ENCODE results near the gene ATP11C.

DNA sequence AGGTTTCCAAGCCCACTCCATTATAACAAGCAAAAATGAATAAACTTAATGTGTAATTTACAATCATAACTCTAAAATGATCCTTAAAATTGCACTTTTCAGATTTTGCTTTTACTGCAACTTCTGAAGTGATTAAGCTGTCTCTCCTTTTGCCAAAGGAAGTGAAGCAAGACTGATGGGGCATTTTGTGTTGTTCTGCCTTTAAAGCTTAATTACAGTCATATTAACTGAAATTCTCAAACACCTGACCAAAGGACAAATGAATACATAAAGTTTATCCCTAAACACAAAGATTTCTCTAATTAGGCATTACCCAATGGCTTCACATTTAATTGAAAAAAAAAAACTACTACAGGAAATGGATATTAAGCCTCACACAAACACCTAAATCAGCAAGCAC, 101.8 kb downstream of the ATP11C start:
- TF ChIP-seq, protein P1, sequence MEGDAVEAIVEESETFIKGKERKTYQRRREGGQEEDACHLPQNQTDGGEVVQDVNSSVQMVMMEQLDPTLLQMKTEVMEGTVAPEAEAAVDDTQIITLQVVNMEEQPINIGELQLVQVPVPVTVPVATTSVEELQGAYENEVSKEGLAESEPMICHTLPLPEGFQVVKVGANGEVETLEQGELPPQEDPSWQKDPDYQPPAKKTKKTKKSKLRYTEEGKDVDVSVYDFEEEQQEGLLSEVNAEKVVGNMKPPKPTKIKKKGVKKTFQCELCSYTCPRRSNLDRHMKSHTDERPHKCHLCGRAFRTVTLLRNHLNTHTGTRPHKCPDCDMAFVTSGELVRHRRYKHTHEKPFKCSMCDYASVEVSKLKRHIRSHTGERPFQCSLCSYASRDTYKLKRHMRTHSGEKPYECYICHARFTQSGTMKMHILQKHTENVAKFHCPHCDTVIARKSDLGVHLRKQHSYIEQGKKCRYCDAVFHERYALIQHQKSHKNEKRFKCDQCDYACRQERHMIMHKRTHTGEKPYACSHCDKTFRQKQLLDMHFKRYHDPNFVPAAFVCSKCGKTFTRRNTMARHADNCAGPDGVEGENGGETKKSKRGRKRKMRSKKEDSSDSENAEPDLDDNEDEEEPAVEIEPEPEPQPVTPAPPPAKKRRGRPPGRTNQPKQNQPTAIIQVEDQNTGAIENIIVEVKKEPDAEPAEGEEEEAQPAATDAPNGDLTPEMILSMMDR (conservative IDR thresholded peaks at IDR 0.05; ENCODE audit: low read depth, low read length), result no peak
- TF ChIP-seq POLR2A (IDR thresholded peaks at IDR 0.05; ENCODE audit: low read depth, low read length), result no peak
- TF ChIP-seq MAFK (IDR thresholded peaks at IDR 0.05; ENCODE audit: low read depth, low read length), result no peak
- TF ChIP-seq CEBPB (IDR thresholded peaks at IDR 0.05; ENCODE audit: low read depth, low read length), result no peak
- no peak for TF ChIP-seq FOS (IDR thresholded peaks at IDR 0.05; ENCODE audit: low read depth, low read length)
- no peak for TF ChIP-seq RAD21 (IDR thresholded peaks at IDR 0.05; ENCODE audit: low read length)
- no peak for TF ChIP-seq CHD1 (IDR thresholded peaks at IDR 0.05; ENCODE audit: low read depth, low read length)
- TF ChIP-seq, protein P2, sequence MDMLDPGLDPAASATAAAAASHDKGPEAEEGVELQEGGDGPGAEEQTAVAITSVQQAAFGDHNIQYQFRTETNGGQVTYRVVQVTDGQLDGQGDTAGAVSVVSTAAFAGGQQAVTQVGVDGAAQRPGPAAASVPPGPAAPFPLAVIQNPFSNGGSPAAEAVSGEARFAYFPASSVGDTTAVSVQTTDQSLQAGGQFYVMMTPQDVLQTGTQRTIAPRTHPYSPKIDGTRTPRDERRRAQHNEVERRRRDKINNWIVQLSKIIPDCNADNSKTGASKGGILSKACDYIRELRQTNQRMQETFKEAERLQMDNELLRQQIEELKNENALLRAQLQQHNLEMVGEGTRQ (IDR thresholded peaks at IDR 0.05; ENCODE audit: low read depth, low read length), result no peak
- TF ChIP-seq, protein P3, sequence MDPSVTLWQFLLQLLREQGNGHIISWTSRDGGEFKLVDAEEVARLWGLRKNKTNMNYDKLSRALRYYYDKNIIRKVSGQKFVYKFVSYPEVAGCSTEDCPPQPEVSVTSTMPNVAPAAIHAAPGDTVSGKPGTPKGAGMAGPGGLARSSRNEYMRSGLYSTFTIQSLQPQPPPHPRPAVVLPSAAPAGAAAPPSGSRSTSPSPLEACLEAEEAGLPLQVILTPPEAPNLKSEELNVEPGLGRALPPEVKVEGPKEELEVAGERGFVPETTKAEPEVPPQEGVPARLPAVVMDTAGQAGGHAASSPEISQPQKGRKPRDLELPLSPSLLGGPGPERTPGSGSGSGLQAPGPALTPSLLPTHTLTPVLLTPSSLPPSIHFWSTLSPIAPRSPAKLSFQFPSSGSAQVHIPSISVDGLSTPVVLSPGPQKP (IDR thresholded peaks at IDR 0.05; ENCODE audit: borderline replicate concordance, low read depth, low read length), result no peak
- no peak for TF ChIP-seq RFX5 (IDR thresholded peaks at IDR 0.05; ENCODE audit: low read depth, low read length)
